GM18873 (cell line): Measurements from ENCODE around the gene FCHSD2.

Source experiments
- ATAC-seq: cut with Tn5 transposase; IDR thresholded peaks from one replicate; pipeline ENCODE4 v1.9.1; 2021; ENCODE audit warnings: mild to moderate bottlenecking, moderate library complexity, moderate number of reproducible peaks; ENCODE audit not compliant: unreplicated experiment, low FRiP score

The FCHSD2 gene

DNA sequence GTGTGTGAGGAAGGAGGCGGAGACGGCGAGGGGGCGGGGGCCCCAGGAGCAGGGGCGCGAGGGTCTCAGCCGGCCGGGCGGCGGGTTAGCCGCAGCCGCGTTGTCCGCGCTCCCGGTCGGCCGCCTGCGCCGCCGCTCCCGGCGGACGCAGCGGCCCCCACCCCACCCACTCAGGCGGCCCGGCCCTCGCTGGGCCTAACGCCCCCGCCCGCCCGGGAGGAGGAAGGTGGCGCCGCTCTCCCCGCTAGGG is at the start of gene FCHSD2:
Gene FCHSD2, minus strand, starts transcription at position 191 of the 250 bp plus-strand sequence. CDS start 441 bp downstream, outside the sequence.
- no peak for ATAC-seq

DNA sequence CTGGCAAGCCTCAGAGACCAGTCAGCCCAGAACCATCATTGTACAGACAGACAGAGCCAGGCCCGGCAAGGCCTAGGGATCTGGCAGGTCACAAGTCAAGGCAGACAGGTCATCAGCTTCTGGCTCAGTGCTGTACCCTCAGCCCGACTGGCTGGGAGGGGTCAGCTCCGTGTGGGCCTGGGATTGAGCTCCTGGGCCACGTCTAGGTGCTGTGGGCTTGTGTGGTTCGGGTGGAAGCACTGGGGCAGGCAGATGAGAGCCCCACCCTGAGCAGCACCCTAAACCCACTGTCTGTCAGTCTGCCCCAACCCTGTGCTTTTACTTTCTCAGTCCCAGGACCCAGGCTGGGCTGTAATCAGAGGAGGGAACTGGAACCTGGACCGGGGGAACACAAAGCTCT is 49.0 kb upstream of the FCHSD2 start:
- no peak for ATAC-seq

DNA sequence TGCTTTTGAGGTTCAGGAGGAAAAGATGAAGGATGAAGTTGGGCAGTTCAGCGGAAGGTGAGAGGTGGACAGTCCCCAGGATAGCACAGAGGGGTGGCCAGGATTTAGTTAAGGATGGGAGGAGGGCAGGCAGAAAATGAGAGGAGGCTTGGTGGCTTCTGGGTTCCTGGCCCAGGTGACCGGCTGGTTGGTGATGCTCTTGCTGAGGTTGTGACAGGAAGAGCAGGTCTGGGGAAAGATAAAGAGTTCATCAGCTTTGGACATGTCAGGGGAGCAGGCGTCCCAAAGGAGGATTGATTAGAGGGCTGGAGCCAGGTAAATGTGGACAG is 48.4 kb upstream of the FCHSD2 start:
- ATAC-seq, result no peak

DNA sequence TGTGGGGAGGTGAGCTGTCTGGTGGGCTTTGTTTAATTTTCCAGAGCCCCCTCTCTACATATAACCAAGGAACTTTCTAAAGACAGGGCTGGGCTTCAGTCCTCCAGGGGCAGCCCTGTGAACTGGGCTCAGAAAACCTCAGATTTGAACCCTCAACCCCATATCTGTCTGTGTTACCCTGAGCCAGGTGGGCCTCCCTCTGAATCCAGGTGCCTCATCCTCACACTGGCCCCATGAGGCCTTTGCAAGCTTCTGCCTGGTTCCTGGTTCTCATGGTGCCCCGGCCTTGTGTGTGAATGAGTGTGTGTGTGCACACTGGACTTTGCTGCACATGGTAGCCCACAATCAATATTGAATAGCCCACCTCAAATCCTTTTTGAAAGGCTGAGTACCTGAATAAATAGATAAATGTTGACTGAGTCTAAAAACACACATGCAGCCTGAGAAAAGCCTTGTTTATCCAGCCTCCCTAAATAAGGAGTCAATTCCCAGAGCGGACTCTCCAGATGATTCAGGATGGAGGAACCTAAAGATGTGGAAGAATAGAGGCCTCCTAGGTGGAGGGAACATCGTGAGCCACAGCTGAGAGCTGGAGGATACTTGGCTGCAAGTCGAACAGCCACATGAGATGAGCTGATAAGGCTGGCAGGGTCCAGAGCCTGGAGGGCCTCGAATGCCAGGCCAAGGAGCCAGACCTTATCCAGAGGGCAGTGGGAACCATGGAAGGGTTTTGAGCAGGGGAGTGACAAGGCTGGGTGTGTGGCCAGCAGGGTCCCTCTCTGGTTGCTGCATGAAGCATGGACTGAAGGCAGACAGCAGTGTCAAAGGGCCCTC is 47.8 kb upstream of the FCHSD2 start:
- no peak for ATAC-seq

DNA sequence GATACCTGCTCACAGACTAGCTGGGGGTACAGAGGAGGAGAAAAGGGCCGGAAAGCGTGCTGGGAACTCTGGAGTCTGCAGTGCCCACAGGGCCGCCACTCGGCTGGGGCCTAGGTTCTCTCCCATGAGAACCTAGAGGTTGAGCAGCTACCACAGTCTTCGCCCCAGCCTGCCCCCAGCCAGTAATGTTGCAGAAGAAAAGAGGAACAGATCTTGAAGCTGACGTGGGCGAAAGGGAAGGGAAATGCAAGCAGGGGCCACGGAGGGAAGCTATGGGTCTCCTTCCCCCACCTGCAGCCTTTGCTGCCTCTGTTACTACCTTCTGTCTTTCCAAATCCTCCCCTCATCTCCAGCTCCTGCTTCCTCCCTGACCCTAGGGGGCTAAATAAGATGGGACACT is 47.2 kb upstream of the FCHSD2 start:
- ATAC-seq, result no peak

DNA sequence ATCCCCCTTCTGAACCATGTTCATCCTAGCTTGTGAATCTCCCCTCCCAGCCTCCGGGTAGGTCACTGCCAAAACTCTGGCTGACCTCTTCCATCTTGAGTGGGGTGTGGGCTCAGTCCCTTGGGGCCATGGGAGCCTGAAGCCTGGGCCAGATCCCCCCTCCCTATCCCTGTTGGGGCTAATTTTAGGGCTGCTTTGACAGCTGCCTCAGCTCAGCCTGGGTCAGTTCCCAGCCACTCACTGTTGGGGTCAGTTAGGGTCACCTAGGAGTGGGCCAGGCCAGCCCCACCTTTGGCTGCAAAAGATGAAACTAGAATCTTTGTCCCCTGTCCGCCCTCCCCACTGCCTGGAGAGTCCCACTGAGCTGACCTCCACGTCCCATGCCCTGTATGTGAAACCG is 46.2 kb upstream of the FCHSD2 start:
- ATAC-seq, result no peak

DNA sequence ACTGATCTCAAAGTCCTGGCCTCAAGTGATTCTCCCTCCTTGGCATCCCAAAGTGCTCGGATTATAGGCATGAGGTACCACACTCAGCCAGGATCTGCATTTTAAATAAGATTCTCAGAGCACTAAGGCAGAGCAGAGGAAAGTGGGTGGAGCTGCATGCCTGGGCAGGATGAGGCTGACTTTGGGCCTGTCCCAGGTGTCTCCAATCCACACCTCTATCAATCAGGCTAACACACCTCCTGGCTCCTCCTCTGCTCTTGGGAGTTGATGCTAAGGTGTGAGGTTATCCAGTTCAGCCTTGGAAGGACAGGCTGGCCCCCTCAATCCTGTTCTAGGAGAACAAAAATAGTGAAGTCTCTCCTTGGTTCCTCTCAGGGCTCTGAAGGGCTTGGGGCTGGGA is 45.7 kb upstream of the FCHSD2 start:
- ATAC-seq, result no peak

DNA sequence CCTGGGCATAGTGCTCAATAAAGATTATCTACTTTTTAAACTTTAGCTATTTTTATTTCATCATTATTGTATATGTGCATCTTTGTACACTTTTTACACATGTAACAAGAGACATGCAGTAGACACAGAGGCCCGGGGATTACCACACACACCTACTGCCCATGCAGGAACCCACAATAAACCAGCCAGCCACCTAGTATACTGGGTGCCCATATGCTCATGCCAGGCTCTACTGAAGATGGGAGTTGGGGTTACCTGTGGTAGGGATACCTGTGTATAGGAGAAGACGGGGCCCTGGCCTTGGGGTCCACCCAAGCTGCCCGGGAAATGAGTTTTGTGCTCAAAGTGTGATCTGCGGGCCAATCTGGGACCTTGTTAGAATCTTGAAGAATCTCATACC is 44.8 kb upstream of the FCHSD2 start:
- no peak for ATAC-seq

DNA sequence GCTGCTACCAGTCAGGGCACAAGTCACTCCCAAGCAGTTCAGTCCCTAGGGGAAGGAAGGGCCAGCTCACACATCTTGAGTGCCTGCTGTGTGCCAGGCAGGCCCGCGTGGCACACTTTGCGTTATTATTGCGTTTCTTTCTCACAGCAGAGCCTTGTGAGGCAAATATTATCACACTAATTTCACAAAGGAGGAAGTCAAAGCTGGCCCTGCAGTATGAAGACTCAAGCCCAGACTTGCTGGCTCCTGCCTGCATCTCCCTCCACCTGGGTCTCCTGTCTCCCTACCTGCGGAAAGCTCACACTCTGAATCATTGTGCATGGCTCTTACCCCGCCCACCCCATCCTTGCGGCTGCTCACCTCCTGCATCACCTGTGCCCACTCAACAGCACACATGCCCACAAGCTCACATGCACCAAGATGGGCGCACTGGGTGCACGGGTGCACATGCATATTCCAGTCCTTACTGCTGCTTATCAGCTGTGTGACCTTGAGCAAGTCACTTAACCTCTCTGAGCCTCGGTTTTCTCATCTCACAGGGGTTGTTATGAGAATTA is 44.3 kb upstream of the FCHSD2 start:
- ATAC-seq, result no peak

DNA sequence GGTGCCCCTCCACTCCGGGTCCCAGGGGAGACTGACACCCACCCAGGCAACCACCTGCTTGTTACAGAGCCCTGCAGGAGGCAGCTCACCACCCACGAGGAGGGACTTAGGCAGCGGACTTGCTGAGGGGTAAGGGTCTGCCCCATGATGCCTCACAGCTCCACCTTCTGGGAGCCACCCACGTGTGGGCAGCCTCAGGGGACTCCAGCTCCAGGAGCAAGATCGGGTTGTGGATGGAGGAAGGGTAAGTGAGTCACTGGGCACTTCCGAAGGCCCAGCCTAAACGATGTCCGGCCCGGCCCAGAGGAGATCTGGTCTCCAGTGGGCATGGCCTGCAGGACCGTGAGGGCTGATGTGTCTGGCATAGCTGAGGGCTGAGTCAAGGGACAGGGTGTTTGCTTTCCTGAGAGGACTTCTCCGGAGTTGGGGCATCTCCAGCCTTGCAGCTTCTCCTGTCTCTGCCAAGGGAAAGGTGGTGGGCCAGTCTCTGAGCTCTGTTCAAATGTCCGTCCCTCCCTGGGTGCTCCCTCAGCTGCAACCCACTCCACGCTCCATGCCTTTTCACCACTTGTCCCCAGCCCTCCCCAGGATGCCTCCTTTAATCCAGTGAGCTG is 43.7 kb upstream of the FCHSD2 start:
- no peak for ATAC-seq

DNA sequence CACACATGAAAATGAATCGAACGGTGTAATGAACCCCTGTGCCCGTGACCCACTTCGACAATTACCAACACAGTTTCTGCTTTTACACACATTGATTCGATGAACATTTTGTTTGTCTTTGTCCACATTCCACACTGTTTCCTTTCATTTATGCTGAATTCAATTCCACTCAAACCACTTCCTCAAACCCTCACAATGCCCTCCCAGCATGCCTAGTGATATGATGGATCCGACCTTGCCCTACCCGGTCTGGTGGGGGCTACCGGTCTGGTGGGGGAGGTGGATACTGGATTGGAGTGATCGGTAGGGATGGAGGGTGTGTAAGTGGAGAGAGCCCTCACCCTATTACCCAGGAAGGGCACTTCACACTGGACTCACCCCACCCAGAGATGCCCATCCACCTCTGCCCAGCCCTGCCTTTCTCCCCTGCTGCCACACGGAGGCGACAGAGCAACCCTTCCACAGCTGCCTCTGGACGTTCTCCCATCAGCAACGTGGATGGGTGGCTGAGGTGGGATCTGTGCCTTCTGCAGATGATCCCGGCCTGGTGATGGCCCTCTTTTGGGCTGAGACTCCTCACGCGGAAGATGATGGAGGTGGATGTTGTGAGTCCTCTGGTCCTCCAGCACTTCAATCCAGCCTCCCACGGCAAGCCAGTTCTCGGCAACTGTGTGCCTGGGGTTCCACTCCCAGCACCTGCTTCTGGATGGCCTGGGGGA is 43.0 kb upstream of the FCHSD2 start:
- ATAC-seq, result no peak

DNA sequence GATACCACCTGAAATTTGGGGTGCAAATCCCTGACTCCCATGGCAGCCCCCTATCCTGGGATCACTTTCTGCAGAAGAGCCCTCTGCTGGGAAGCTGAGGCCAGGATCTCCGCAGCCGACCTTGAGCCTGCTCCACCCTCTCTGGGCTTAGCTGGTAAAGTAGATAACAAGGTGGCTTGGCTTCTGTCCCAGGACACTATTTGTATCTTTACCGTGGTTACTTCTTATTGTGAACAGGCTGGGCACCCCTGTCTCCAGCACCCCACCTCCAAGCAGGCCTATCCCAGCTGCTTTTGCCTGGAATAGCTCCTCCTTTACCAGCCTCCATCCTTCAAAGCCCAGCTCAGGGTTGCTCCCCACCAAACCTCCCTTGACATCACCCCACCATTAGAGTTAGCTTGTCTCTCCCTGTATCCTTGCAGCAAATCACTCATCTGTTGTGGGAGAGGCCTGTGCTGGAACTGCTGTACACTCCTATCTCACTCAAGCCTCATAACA is 40.8 kb upstream of the FCHSD2 start:
- no peak for ATAC-seq

DNA sequence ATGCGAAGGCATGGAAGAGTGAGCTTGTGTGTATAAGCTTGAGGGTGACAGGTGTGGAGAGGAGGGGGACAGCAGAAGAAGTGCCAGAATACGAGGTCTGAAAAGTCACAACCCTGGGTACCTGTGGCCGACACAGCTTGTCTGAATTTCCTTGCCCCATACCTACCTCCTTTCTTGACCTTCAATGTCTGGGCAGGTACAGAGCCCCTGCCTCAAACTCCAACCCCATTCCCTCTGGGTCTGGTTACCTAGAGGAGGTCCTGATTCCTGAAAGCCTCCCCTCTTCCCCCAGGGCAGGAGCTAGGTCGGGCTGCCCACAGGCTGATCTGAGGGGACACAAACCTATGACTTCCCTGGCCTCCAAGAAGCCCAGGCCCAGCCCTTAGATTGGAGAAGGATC is 36.6 kb upstream of the FCHSD2 start:
- no peak for ATAC-seq

DNA sequence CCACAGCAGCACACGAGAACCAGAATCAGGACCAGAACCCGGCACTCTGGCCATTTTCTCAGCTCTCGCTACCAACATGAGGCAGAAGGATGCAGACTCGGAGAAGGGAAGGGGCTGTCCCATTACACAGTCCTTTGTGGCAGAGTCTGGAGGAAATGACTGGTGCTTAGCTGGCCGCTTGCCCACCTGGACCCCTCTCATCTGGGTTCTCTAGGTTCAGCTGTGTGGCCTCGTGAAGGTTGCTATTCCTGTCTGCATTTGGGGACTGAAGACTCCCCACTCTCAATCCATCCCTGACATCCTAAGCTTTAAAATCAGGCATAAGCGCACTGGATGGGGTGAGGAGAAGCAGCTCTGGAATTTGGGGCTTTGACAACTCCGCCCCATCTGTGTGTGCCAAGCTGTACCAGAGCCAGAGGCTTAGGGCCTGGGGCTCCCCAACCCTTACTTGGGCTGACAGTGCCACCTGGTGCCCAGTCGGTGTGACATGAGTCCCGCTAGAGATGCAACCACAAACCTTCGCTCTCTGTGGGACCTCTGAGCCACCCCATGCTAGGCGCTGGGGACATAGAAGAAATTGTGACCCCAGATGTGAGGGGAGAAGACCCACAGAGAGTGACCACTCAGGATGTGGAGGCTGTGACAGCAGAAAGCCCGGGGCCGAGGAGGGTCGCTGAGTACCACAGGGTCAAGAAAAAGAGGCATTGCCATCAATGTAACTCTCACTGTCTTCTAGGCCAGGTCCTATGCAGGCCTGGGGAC is 35.8 kb upstream of the FCHSD2 start:
- ATAC-seq, result peak; percentile 66

DNA sequence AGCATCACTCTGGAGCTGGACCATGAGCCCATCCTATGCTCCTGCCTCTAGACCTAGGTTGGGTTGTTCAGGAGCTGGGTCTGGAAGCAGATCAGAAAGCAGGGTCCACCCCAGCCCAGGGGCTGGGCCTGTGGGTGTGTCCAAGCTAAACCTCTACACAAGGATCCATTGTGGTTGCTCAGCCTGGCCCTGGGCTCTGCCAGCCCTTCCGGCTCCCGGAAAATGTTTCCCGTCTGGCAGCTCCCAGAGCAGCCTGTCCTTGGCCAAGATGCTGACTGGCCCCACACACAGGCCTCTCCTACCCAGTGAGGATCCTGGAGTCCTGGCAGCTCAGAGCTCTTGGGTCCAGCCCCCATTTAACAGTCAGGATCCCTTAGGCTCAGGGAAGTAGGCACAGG is 35.3 kb upstream of the FCHSD2 start:
- ATAC-seq, result no peak

DNA sequence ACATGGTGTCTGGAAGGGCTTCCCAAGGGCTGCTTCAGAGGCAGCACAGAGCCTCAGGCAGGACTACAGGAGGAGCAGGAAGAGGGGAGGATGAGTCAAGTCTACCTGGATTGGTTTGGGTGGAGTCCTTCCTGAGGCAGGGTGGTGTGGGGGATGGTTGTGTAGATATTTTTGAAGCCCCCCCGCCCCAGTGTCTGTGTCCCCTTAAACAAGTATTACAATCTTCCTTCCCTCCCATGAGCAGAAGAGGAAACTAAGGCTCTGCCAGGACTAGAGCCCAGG is 34.7 kb upstream of the FCHSD2 start:
- no peak for ATAC-seq

DNA sequence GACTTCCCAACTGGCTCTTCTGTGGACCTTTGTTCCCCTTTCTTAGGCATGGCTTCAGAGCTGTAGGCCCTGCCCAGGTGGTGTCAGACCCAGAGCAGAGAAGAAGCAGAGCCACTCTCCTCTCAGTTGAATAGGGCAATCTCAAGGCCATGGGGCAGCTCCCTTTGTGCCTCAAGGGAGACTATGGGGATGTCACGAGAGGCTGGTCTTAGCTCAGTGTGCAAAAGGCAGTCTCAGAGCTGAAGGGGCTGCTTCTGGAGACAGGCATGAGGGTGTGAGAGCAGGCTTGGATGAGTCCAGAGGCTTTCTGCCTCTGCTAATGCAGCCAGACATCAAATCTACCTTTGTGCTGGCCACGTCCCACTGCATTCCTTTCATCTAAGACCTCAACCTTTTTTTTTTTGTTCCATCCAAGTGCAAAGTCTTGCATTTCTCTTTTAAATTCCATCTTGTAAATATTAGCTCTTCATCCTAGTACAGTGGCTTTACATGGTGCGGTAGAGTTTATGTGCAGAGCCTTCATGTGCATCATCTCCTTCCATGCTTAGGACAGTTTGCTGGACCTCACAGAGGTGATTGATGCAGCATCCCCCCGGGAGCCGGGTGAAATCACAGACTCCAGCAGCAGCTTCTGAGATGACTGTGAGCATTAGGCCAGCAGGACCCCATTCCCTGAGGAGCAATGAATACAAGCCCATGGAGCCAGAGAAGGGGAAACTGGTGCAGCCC is 34.2 kb upstream of the FCHSD2 start:
- ATAC-seq, result no peak

DNA sequence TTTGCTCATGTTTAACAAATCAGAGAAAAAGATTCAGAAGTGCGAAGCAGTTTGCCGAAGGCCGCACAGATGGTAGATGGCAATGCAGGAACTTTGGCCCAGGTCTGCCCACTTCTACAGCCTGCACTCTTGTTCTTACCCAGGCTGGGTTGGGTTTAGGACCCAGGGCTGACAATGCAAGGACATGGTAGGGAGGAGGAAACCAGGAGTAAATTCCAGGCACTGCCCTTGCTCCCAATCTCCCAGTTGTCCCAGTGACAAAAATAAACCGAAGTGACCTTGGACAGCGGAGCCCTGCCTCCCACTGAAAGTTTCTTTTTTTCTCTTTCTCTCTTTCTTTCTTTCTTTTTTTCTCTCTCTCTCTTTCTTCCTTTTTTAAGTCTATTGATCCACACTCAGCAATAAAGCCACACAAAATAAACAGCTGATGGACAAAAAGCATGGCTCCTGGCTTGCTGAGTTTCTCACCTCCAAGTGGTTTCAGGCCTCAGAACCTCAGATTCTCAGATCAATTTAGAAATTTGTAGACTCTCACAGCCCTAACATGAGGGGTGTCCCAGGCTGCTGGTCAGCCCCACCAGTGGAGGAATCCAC is 33.5 kb upstream of the FCHSD2 start:
- no peak for ATAC-seq

DNA sequence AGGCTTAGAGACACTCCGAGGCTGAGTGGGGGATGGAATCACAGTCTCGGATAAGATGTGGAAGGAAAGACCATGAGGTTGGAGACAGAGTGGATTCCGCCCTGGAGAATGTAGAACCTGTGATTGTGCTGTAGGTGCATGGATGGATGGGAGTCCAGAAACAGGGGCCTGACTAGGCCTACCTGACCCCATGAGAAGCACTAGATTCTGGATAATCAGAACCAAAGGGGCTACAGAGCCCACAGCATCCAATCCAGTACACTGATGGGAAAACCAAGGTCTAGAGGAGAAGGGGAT is 32.3 kb upstream of the FCHSD2 start:
- no peak for ATAC-seq
